ENCODE results near the gene BTBD16.

BTBD16 gene

GRCh38 chr10:122343135-122343800 lies 72.2 kb downstream of the BTBD16 start:
- DNase-seq (ENCODE audit: low spot score) (no peak), ATAC-seq (ENCODE audit: low read depth) (no peak)
- Histone ChIP-seq H3K4me1 (ENCODE audit: insufficient read depth, poor library complexity, severe bottlenecking) (no peaks in the 10 kb centered on the region), H3K9me3 (ENCODE audit: severe bottlenecking) (no peaks in the 10 kb centered on the region), H3K27me3 (ENCODE audit: insufficient read depth, poor library complexity, severe bottlenecking) (no peaks in the 10 kb centered on the region), H3K27ac (ENCODE audit: poor library complexity, severe bottlenecking) (no peak overlapping the region), H3K4me3 (ENCODE audit: severe bottlenecking) (no peak overlapping the region), H3K36me3 (ENCODE audit: low read depth) (no peaks in the 10 kb centered on the region)
- TF ChIP-seq CTCF (IDR thresholded peaks at IDR 0.05; ENCODE audit: poor library complexity, severe bottlenecking), result no peak

GRCh38 chr10:122343936-122344335 lies 72.8 kb downstream of the BTBD16 start:
- H3K27ac ChIP-seq (ENCODE audit: poor library complexity, severe bottlenecking), result no peak overlapping the region
- no peaks in the 10 kb centered on the region for H3K27me3 ChIP-seq (ENCODE audit: insufficient read depth, poor library complexity, severe bottlenecking)
- H3K4me3 ChIP-seq (ENCODE audit: severe bottlenecking), result no peak overlapping the region
- ATAC-seq (ENCODE audit: low read depth) (no peak), DNase-seq (ENCODE audit: low spot score) (no peak)
- H3K9me3 ChIP-seq (ENCODE audit: severe bottlenecking), result no peaks in the 10 kb centered on the region
- TF ChIP-seq CTCF (IDR thresholded peaks at IDR 0.05; ENCODE audit: poor library complexity, severe bottlenecking), result no peak
- H3K36me3 ChIP-seq (ENCODE audit: low read depth), result no peaks in the 10 kb centered on the region
- no peaks in the 10 kb centered on the region for H3K4me1 ChIP-seq (ENCODE audit: insufficient read depth, poor library complexity, severe bottlenecking)

- Histone ChIP-seq H3K4me1 (ENCODE audit: insufficient read depth, poor library complexity, severe bottlenecking) (no peaks in the 10 kb centered on the region), H3K36me3 (ENCODE audit: low read depth) (no peaks in the 10 kb centered on the region), H3K27me3 (ENCODE audit: insufficient read depth, poor library complexity, severe bottlenecking) (no peaks in the 10 kb centered on the region), H3K9me3 (ENCODE audit: severe bottlenecking) (no peaks in the 10 kb centered on the region), H3K4me3 (ENCODE audit: severe bottlenecking) (no peak overlapping the region), H3K27ac (ENCODE audit: poor library complexity, severe bottlenecking) (no peak overlapping the region)
- ATAC-seq (ENCODE audit: low read depth), result no peak
- no peak for TF ChIP-seq CTCF (IDR thresholded peaks at IDR 0.05; ENCODE audit: poor library complexity, severe bottlenecking)
- no peak for DNase-seq (ENCODE audit: low spot score)
These were observed 73.7 kb downstream of the BTBD16 start for GRCh38 chr10:122344741-122345258.

GRCh38 chr10:122346326-122346950 lies 75.3 kb downstream of the BTBD16 start:
- Histone ChIP-seq H3K27me3 (ENCODE audit: insufficient read depth, poor library complexity, severe bottlenecking) (no peaks in the 10 kb centered on the region), H3K4me1 (ENCODE audit: insufficient read depth, poor library complexity, severe bottlenecking) (no peaks in the 10 kb centered on the region), H3K36me3 (ENCODE audit: low read depth) (no peaks in the 10 kb centered on the region), H3K4me3 (ENCODE audit: severe bottlenecking) (no peak overlapping the region), H3K9me3 (ENCODE audit: severe bottlenecking) (no peaks in the 10 kb centered on the region), H3K27ac (ENCODE audit: poor library complexity, severe bottlenecking) (no peak overlapping the region)
- TF ChIP-seq CTCF (IDR thresholded peaks at IDR 0.05; ENCODE audit: poor library complexity, severe bottlenecking), result no peak
- DNase-seq (ENCODE audit: low spot score) (no peak), ATAC-seq (ENCODE audit: low read depth) (no peak)
